ENCODE results near the gene ITPR1. TPM values are rescaled to one million over a fixed set of nuclear protein-coding genes. Genes with fewer than 3 reads are reported as not detected.

ITPR1 gene
- total and polyA plus RNA-seq, 4 experiments from 2014 or later = 6.1 to 72.8 (median 44.2) TPM

- H3K4me3 Mint-ChIP-seq = no peak overlapping the region
- Histone ChIP-seq H3K36me3 (ENCODE audit: insufficient read depth, low read length) (no peaks in the 10 kb centered on the region), H3K4me3 (ENCODE audit: low read length in 2 of 2) (no peak overlapping the region), H3K4me1 (ENCODE audit: insufficient read depth, low read length) (peaks cover 18% of the 10 kb centered on the region), H3K27ac (ENCODE audit: low read depth, low read length) (no peak overlapping the region), H3K9me3 (ENCODE audit: control insufficient read depth in 1 of 2, low read length in 2 of 2) (no peaks in the 10 kb centered on the region), H3K27me3 (ENCODE audit: insufficient read depth, low read length) (no peaks in the 10 kb centered on the region)
- H3K4me1 Mint-ChIP-seq = peaks cover 14 to 18% (median 17%) of the 10 kb centered on the region in 4 donors
- H3K9me3 Mint-ChIP-seq = no peaks in the 10 kb centered on the region
- no peak overlapping the region for H3K27ac Mint-ChIP-seq
- POLR2A ChIA-PET (ENCODE audit: partially characterized antibody) = interaction anchor here (1.1 kb wide), 1 partner anchor 93 kb away, joined by 3 read pairs; no protein-coding TSS in a partner anchor
- CTCF ChIA-PET (ENCODE audit: partially characterized antibody) = interaction anchor here (0.6 to 1.0 kb wide), 3 partner anchors 16 to 155 kb away, joined by 3 read pairs; no protein-coding TSS in a partner anchor
- peaks cover 0 to 1% of the 10 kb centered on the region in 2 donors for H3K27me3 Mint-ChIP-seq
- DNase-seq = no peak
- no peaks in the 10 kb centered on the region for H3K36me3 Mint-ChIP-seq
- intact Hi-C loops (cut with micrococcal nuclease) = loop anchor here (5.0 kb wide), 1 partner anchor 92 kb away; the partner anchor contains the start of gene BHLHE40
These were observed 391.7 kb downstream of the ITPR1 start for GRCh38 chr3:4884888-4885287.

GRCh38 chr3:4885316-4885715, 392.2 kb downstream of the ITPR1 start:
- no peaks in the 10 kb centered on the region for H3K36me3 Mint-ChIP-seq
- Histone ChIP-seq H3K27ac (ENCODE audit: low read depth, low read length) (no peak overlapping the region), H3K9me3 (ENCODE audit: control insufficient read depth in 1 of 2, low read length in 2 of 2) (no peaks in the 10 kb centered on the region), H3K27me3 (ENCODE audit: insufficient read depth, low read length) (no peaks in the 10 kb centered on the region), H3K4me1 (ENCODE audit: insufficient read depth, low read length) (peaks cover 21% of the 10 kb centered on the region), H3K36me3 (ENCODE audit: insufficient read depth, low read length) (no peaks in the 10 kb centered on the region), H3K4me3 (ENCODE audit: low read length in 2 of 2) (no peak overlapping the region)
- H3K27ac Mint-ChIP-seq = no peak overlapping the region
- H3K4me1 Mint-ChIP-seq = peaks cover 15 to 20% (median 19%) of the 10 kb centered on the region in 4 donors
- no peak for DNase-seq
- H3K4me3 Mint-ChIP-seq = no peak overlapping the region
- CTCF ChIA-PET (ENCODE audit: partially characterized antibody) = interaction anchor here (0.6 to 1.0 kb wide), 4 partner anchors 13 to 156 kb away, joined by 3 read pairs; no protein-coding TSS in a partner anchor
- POLR2A ChIA-PET (ENCODE audit: partially characterized antibody) = interaction anchor here (1.1 kb wide), 1 partner anchor 93 kb away, joined by 3 read pairs; no protein-coding TSS in a partner anchor
- H3K27me3 Mint-ChIP-seq = peaks cover 0 to 1% of the 10 kb centered on the region in 2 donors
- no peaks in the 10 kb centered on the region for H3K9me3 Mint-ChIP-seq
- intact Hi-C loops (cut with micrococcal nuclease) = loop anchor here (5.0 kb wide), 1 partner anchor 92 kb away; the partner anchor contains the start of gene BHLHE40

GRCh38 chr3:4886448-4886847, 393.3 kb downstream of the ITPR1 start:
- intact Hi-C loops (cut with micrococcal nuclease) = loop anchor here (5.0 kb wide), 1 partner anchor 91 kb away; the partner anchor contains the start of gene BHLHE40
- no peaks in the 10 kb centered on the region for H3K27me3 ChIP-seq (ENCODE audit: insufficient read depth, low read length)
- H3K36me3 Mint-ChIP-seq = no peaks in the 10 kb centered on the region
- DNase-seq = no peak
- CTCF ChIA-PET (ENCODE audit: partially characterized antibody) = no interaction called here
- no peak overlapping the region for H3K4me3 Mint-ChIP-seq
- H3K9me3 Mint-ChIP-seq = no peaks in the 10 kb centered on the region
- H3K36me3 ChIP-seq (ENCODE audit: insufficient read depth, low read length) = no peaks in the 10 kb centered on the region
- peaks cover 21% of the 10 kb centered on the region for H3K4me1 ChIP-seq (ENCODE audit: insufficient read depth, low read length)
- no peak overlapping the region for H3K4me3 ChIP-seq (ENCODE audit: low read length in 2 of 2)
- H3K27ac Mint-ChIP-seq = peak overlapping the region in 3 of 7 donors; percentile 10 to 72 (median 48)
- H3K9me3 ChIP-seq (ENCODE audit: control insufficient read depth in 1 of 2, low read length in 2 of 2) = no peaks in the 10 kb centered on the region
- H3K27me3 Mint-ChIP-seq = peaks cover 0 to 1% of the 10 kb centered on the region in 2 donors
- POLR2A ChIA-PET (ENCODE audit: partially characterized antibody) = no interaction called here
- no peak overlapping the region for H3K27ac ChIP-seq (ENCODE audit: low read depth, low read length)
- H3K4me1 Mint-ChIP-seq = peaks cover 15 to 20% (median 19%) of the 10 kb centered on the region in 4 donors

GRCh38 chr3:4887177-4887576, 394.0 kb downstream of the ITPR1 start:
- CTCF ChIA-PET (ENCODE audit: partially characterized antibody) = no interaction called here
- Mint-ChIP-seq H3K4me1 (peaks cover 15 to 20% (median 19%) of the 10 kb centered on the region in 4 donors), H3K9me3 (no peaks in the 10 kb centered on the region), H3K27me3 (peaks cover 0 to 1% of the 10 kb centered on the region in 2 donors), H3K36me3 (no peaks in the 10 kb centered on the region), H3K27ac (no peak overlapping the region), H3K4me3 (peak overlapping the region in 1 of 8 donors; percentile 2)
- intact Hi-C loops (cut with micrococcal nuclease) = loop anchor here (5.0 kb wide), 1 partner anchor 90 kb away; the partner anchor contains the start of gene BHLHE40
- Histone ChIP-seq H3K27ac (ENCODE audit: low read depth, low read length) (no peak overlapping the region), H3K9me3 (ENCODE audit: control insufficient read depth in 1 of 2, low read length in 2 of 2) (no peaks in the 10 kb centered on the region), H3K36me3 (ENCODE audit: insufficient read depth, low read length) (no peaks in the 10 kb centered on the region), H3K27me3 (ENCODE audit: insufficient read depth, low read length) (no peaks in the 10 kb centered on the region), H3K4me3 (ENCODE audit: low read length in 2 of 2) (no peak overlapping the region), H3K4me1 (ENCODE audit: insufficient read depth, low read length) (peaks cover 21% of the 10 kb centered on the region)
- DNase-seq = no peak
- POLR2A ChIA-PET (ENCODE audit: partially characterized antibody) = interaction anchor here (3.5 kb wide), 1 partner anchor 90 kb away, joined by 16 read pairs; no protein-coding TSS in a partner anchor

GRCh38 chr3:4888913-4889846, 396.0 kb downstream of the ITPR1 start:
- Histone ChIP-seq H3K4me1 (ENCODE audit: insufficient read depth, low read length) (peaks cover 21% of the 10 kb centered on the region), H3K4me3 (ENCODE audit: low read length in 2 of 2) (no peak overlapping the region), H3K9me3 (ENCODE audit: control insufficient read depth in 1 of 2, low read length in 2 of 2) (no peaks in the 10 kb centered on the region), H3K27me3 (ENCODE audit: insufficient read depth, low read length) (no peaks in the 10 kb centered on the region), H3K36me3 (ENCODE audit: insufficient read depth, low read length) (no peaks in the 10 kb centered on the region), H3K27ac (ENCODE audit: low read depth, low read length) (no peak overlapping the region)
- no peaks in the 10 kb centered on the region for H3K9me3 Mint-ChIP-seq
- intact Hi-C loops (cut with micrococcal nuclease) = loop anchor here (1.0 to 5.0 kb wide), 3 partner anchors 67 to 166 kb away; partner anchors contain the start of gene BHLHE40
- H3K36me3 Mint-ChIP-seq = no peaks in the 10 kb centered on the region
- peak overlapping the region; percentile 53 to 90 (median 74) for H3K27ac Mint-ChIP-seq
- H3K4me3 Mint-ChIP-seq = peak overlapping the region in 6 of 8 donors; percentile 7 to 65 (median 43)
- CTCF ChIA-PET (ENCODE audit: partially characterized antibody) = interaction anchor here (1.0 to 2.1 kb wide), 7 partner anchors 36 to 169 kb away, joined by 3 to 6 read pairs (median 3); no protein-coding TSS in a partner anchor
- H3K4me1 Mint-ChIP-seq = peaks cover 15 to 20% (median 19%) of the 10 kb centered on the region in 4 donors
- POLR2A ChIA-PET (ENCODE audit: partially characterized antibody) = interaction anchor here (0.9 to 3.5 kb wide), 5 partner anchors 57 to 92 kb away, joined by 3 to 16 read pairs (median 4); no protein-coding TSS in a partner anchor
- H3K27me3 Mint-ChIP-seq = no peaks in the 10 kb centered on the region
- DNase-seq = peak in 4 of 5 donors; percentile 39 to 61 (median 50)

GRCh38 chr3:4889896-4890295, 396.7 kb downstream of the ITPR1 start:
- H3K4me3 ChIP-seq (ENCODE audit: low read length in 2 of 2) = no peak overlapping the region
- Mint-ChIP-seq H3K36me3 (no peaks in the 10 kb centered on the region), H3K4me1 (peaks cover 15 to 20% (median 19%) of the 10 kb centered on the region in 4 donors), H3K4me3 (peak overlapping the region in 2 of 8 donors; percentile 7 to 21), H3K27ac (peak overlapping the region in 3 of 7 donors; percentile 6 to 90 (median 53)), H3K9me3 (no peaks in the 10 kb centered on the region), H3K27me3 (no peaks in the 10 kb centered on the region)
- H3K36me3 ChIP-seq (ENCODE audit: insufficient read depth, low read length) = no peaks in the 10 kb centered on the region
- DNase-seq = no peak
- peaks cover 21% of the 10 kb centered on the region for H3K4me1 ChIP-seq (ENCODE audit: insufficient read depth, low read length)
- no peaks in the 10 kb centered on the region for H3K27me3 ChIP-seq (ENCODE audit: insufficient read depth, low read length)
- ChIA-PET CTCF (ENCODE audit: partially characterized antibody) (interaction anchor here (1.0 to 2.1 kb wide), 6 partner anchors 36 to 168 kb away, joined by 3 to 6 read pairs (median 4); no protein-coding TSS in a partner anchor), POLR2A (ENCODE audit: partially characterized antibody) (interaction anchor here (0.9 to 3.5 kb wide), 5 partner anchors 58 to 91 kb away, joined by 3 to 16 read pairs (median 4); no protein-coding TSS in a partner anchor)
- intact Hi-C loops (cut with micrococcal nuclease) = loop anchor here (1.0 to 5.0 kb wide), 3 partner anchors 68 to 167 kb away; partner anchors contain the start of gene BHLHE40
- H3K27ac ChIP-seq (ENCODE audit: low read depth, low read length) = no peak overlapping the region
- no peaks in the 10 kb centered on the region for H3K9me3 ChIP-seq (ENCODE audit: control insufficient read depth in 1 of 2, low read length in 2 of 2)
